NOMO-1 (cell line): ENCODE results near the gene CELA2B.

Experiments
- DNase-seq, 2 experiments: peaks; one replicate each; lab custom pipeline; 2025; ENCODE audit not compliant: unreplicated experiment in 2 of 2; lab: John Stamatoyannopoulos, UW

CELA2B gene

DNA sequence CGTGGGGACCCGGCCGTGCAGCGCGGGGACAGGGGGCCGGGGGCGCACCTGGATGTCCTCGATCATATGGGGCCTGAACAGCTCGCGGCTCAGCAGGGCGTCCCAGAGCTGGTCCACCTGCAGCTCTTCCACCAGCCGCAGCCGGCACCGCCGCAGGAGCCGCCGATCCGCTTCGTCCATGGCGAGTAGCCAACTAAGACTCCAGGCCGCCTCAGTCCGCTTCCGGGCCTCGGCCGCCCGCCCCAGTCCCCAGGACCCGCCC is 48.0 kb downstream of the CELA2B start, which contains the start of gene CASP9:
CASP9 (minus strand) TSS at position 195 of the 262 bp plus-strand sequence; CDS start at position 180, 15 bp downstream.
- no peak for DNase-seq

GRCh38 chr1:15524283-15525049 is 48.6 kb downstream of the CELA2B start:
- peak; percentile 94 to 98 for DNase-seq

GRCh38 chr1:15525050-15526020 is 49.4 kb downstream of the CELA2B start:
- peak in 1 of 2 experiments; percentile 33 for DNase-seq

DNA sequence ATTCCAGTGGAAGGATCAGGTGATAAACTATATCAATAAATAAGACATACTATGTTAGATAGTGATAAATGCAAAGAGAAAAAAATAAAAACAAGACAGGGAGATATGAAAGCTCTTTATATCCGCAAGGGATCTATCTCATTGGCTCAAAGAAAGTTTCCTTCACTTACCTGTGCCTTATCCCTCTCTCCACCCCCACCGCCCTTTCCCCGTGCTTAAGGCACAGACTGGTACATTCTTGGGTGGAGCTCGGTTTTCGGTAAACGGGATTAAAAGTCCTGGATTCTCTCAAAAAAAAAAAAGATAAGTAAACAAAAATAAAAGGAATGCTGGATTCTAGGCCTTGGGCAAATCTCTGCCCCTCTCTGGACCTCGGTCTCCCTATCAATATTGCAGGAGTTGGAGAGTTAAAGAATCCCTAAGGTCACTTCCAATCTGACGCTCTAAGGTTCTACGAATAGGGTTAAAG is 50.2 kb downstream of the CELA2B start:
- DNase-seq = no peak

DNA sequence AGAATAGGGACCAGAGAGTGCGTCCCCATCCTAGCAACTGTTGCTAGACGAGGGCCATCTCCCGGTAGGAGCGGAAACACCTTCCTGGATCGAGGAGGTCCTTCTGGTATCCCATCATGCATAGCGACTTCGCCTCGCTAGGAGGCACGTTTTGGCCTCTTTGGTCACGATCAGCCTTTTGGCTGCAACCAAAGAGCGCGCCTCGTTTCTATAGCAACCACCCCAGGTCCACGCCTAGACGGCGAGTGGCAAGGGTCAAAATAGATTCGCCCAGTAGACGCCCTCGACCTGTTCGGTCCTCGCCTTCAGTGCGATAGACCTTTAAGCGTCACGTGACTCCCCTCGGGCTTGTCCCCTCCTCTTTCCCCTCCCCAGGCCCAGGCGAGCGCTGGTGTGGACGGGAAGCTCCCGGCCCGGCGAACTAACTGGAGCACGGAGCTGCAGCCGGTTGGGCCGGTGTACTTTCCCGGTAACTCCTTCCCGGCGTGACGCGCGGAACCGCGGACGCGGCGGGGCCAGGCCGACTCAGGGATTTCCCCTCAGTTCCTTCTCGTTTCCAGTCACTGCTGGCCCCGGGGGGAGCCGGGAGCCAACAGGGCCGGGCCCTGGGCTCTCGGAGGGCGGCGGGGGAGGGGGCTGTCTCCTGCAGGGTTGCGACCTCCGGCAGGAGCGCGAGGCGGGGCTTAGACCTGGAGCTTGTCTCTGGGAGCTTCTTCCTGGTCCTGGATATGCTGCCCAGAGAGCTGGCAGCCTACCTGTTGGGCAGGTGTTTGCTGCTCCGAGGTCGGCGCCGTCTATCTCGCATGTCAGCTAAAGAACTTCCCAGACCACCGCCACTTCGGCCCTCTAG is 50.8 kb downstream of the CELA2B start, which contains the start of gene DNAJC16:
DNAJC16 (plus strand) TSS at position 359 of the 850 bp plus-strand sequence. CDS start 2,258 bp downstream, outside the sequence.
- DNase-seq = peak; percentile 98 to 99

DNA sequence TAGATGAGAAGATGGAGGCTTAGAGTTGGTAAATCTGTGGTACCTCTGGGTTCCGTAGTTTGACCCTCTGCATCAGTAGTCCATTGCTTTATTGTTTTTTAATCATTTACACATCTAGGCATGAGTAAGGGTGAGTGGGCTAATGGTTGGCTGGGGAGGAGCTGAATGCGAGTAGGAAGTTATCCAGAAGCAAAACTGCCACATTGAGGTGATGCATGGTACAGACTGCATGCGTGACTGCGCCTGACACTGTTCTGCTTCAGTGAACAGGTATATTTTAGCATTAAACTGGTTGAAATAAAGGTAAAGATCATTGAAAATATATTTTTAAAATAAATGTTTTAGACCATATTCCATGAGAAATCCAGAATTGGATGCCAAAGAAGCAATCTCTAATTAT is 55.1 kb downstream of the CELA2B start:
- no peak for DNase-seq

DNA sequence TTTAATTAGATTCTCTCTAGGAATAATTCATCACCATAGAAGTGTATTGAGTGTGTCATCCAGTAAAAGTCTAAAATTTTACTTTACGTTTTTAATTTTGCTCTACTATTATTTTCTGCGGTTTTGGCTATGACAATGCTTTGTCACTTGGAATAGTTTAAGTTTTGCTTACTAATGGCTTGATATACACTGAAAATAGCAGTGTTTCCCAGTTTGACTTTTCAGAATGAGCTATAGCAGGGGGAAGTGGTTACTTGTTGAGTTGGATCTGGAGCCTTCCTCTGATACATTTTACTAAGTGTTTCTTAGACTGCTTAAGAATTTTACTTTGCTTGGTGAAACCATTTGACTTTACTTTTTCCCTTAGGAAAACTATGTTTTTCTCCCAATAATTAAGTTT is 55.8 kb downstream of the CELA2B start:
- DNase-seq = peak in 1 of 2 experiments; percentile 31

GRCh38 chr1:15538771-15539170 is 62.9 kb downstream of the CELA2B start:
- no peak for DNase-seq

DNA sequence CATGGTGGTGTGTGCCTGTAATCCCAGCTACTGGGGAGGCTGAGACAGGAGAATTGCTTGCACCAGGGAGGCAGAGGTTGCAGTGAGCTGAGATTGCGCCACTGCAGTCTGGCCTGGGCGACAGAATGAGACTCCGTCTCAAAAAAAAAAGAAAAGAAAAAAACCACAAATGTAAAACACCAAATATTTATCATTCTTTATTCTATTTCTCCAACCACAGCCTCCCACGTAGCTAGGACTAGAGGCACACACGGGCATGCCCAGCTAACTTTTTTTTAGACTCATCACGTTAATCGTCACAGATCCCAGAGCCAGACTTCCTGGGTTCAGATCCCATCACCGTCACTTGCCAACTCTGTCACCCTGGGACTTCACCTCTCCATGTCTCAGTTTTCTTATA is 64.3 kb downstream of the CELA2B start:
- no peak for DNase-seq
